Endothelial cell (in vitro differentiated cells): ENCODE measurements around the gene SLC39A12. TPM values are rescaled to one million over a fixed set of nuclear protein-coding genes. Genes with fewer than 3 reads are reported as not detected.

ENCODE experiments used
- DNase-seq: peaks from one replicate; pipeline ENCODE4 v3.0.0; 2021; ENCODE audit warnings: low spot score
- H3K27ac Mint-ChIP-seq: one replicate; pipeline ENCODE4 v1.8.0; 2021; ENCODE audit warnings: mixed read lengths, inconsistent platforms; ENCODE audit not compliant: unreplicated experiment
- H3K27me3 Mint-ChIP-seq: one replicate; pipeline ENCODE4 v1.8.0; 2021; ENCODE audit warnings: mild to moderate bottlenecking, moderate library complexity, mixed read lengths, inconsistent platforms; ENCODE audit not compliant: unreplicated experiment
- H3K36me3 Mint-ChIP-seq: one replicate; pipeline ENCODE4 v1.8.0; 2021; ENCODE audit warnings: mild to moderate bottlenecking, low read depth, mixed read lengths, inconsistent platforms; ENCODE audit not compliant: unreplicated experiment
- H3K4me1 Mint-ChIP-seq: one replicate; pipeline ENCODE4 v1.8.0; 2021; ENCODE audit warnings: mild to moderate bottlenecking, mixed read lengths, inconsistent platforms; ENCODE audit not compliant: unreplicated experiment
- H3K4me3 Mint-ChIP-seq: one replicate; pipeline ENCODE4 v1.8.0; 2021; ENCODE audit warnings: mild to moderate bottlenecking, mixed read lengths, inconsistent platforms; ENCODE audit not compliant: unreplicated experiment
- H3K9me3 Mint-ChIP-seq: one replicate; pipeline ENCODE4 v1.8.0; 2021; ENCODE audit warnings: mixed read lengths, inconsistent platforms; ENCODE audit not compliant: unreplicated experiment
- CTCF ChIP-seq: fragments of 200-600 bp; sonication (generic); IDR thresholded peaks from one replicate; pipeline ENCODE4 v1.5.0; 2021; ENCODE audit warnings: antibody characterized with exemption; ENCODE audit not compliant: unreplicated experiment
- total RNA-seq: library from RNA; stranded (reverse); fragmentation: NEBNext Ultra II Directional; extraction: Animal tissue kit (Norgen Biotek cat#: 25700); gene quantifications from one replicate; pipeline ENCODE4 v1.2.1, GENCODE V29; 2021; ENCODE audit not compliant: unreplicated experiment

Gene SLC39A12
- total RNA-seq, 1 donor from 2014 or later: 0.10 TPM

- H3K4me3 Mint-ChIP-seq: no peak overlapping the region
- TF ChIP-seq CTCF: peak; percentile 70
- H3K27me3 Mint-ChIP-seq: no peaks in the 10 kb centered on the region
- H3K27ac Mint-ChIP-seq: no peak overlapping the region
- H3K9me3 Mint-ChIP-seq: no peaks in the 10 kb centered on the region
- peaks cover 7% of the 10 kb centered on the region for H3K4me1 Mint-ChIP-seq
- DNase-seq: peak; percentile 37
- peaks cover 7% of the 10 kb centered on the region for H3K36me3 Mint-ChIP-seq
Measured at GRCh38 chr10:17910125-17910789, 41.5 kb upstream of the SLC39A12 start.

- DNase-seq: no peak
- H3K4me1 Mint-ChIP-seq: no peaks in the 10 kb centered on the region
- no peak overlapping the region for H3K4me3 Mint-ChIP-seq
- peaks cover 2% of the 10 kb centered on the region for H3K27me3 Mint-ChIP-seq
- H3K27ac Mint-ChIP-seq: no peak overlapping the region
- no peak for TF ChIP-seq CTCF
- H3K9me3 Mint-ChIP-seq: no peaks in the 10 kb centered on the region
- H3K36me3 Mint-ChIP-seq: peaks cover 11% of the 10 kb centered on the region
Measured at GRCh38 chr10:17912754-17913153, 39.0 kb upstream of the SLC39A12 start.

- DNase-seq: no peak
- Mint-ChIP-seq H3K27me3 (peaks cover 2% of the 10 kb centered on the region), H3K36me3 (peaks cover 11% of the 10 kb centered on the region), H3K27ac (no peak overlapping the region), H3K4me3 (no peak overlapping the region), H3K9me3 (no peaks in the 10 kb centered on the region), H3K4me1 (no peaks in the 10 kb centered on the region)
- TF ChIP-seq CTCF: no peak
Measured at GRCh38 chr10:17913604-17914003, 38.1 kb upstream of the SLC39A12 start.

GRCh38 chr10:17914169-17915045 is 37.3 kb upstream of the SLC39A12 start:
- no peaks in the 10 kb centered on the region for H3K9me3 Mint-ChIP-seq

More at GRCh38 chr10:17914169-17915045, 37.3 kb upstream of the SLC39A12 start:
- H3K4me1 Mint-ChIP-seq: no peaks in the 10 kb centered on the region
- H3K36me3 Mint-ChIP-seq: peaks cover 11% of the 10 kb centered on the region
- no peak overlapping the region for H3K27ac Mint-ChIP-seq
- peaks cover 2% of the 10 kb centered on the region for H3K27me3 Mint-ChIP-seq
- no peak for DNase-seq
- no peak overlapping the region for H3K4me3 Mint-ChIP-seq
- no peak for TF ChIP-seq CTCF
